H1 (cell line): ENCODE data around the gene NRXN3. TPM values are rescaled to one million over a fixed set of nuclear protein-coding genes. Genes with fewer than 3 reads are reported as not detected.

Experiments
- EGR1 ChIP-seq: IDR thresholded peaks from 2 replicates; pipeline ENCODE4 v1.6.1; 2011; ENCODE audit warnings: low read depth, low read length, borderline replicate concordance
- TEAD4 ChIP-seq: IDR thresholded peaks from 2 replicates; pipeline ENCODE4 v1.6.1; 2012; ENCODE audit warnings: low read depth, low read length, inconsistent platforms, mixed read lengths
- polyA plus RNA-seq, 7 experiments: library from polyadenylated mRNA; depleted of rRNA in 3 of 7; stranded (reverse) in 5 of 7; unstranded in 2 of 7; fragments of >200 nt in 5 of 7; fragments of 200-250 nt in 2 of 7; gene quantifications; 1 replicate in 5 of 7; 2 replicates in 1 of 7; 4 replicates in 1 of 7; pipeline versions ENCODE4 v1.2.1 to v1.2.3, GENCODE V29; 2011 to 2013; ENCODE audit warnings: missing spikeins in 2 of 7, mixed read lengths in 2 of 7
- total RNA-seq: library from RNA; stranded (reverse); fragmentation: NEBNext Ultra II Directional; extraction: Animal tissue kit (Norgen Biotek cat#: 25700); gene quantifications from 2 replicates; pipeline ENCODE4 v1.2.1, GENCODE V29; 2021

Gene NRXN3
- total and polyA plus RNA-seq, 2 of the 8 experiments (the other 6 are each of a cell fraction or from before 2014, with no cell fraction given), result 2.6 to 4.1 TPM

- TF ChIP-seq EGR1, result no peak
- TF ChIP-seq TEAD4, result no peak
These were observed 1078.0 kb downstream of the NRXN3 start (continued) for GRCh38 chr14:79248126-79248525.
